ENCODE results near the gene DLG2.

GRCh38 chr11:84034484-84034883 is 1592.7 kb downstream of the DLG2 start:
- TF ChIP-seq REST (IDR thresholded peaks at IDR 0.05; ENCODE audit: borderline replicate concordance): no peak
- TF ChIP-seq REST (CRISPR knock-in tag; IDR thresholded peaks at IDR 0.05; ENCODE audit: low read depth): no peak
- no peak for TF ChIP-seq CTCF (IDR thresholded peaks at IDR 0.05 in 2 of 3, conservative IDR thresholded peaks at IDR 0.05 in 1 of 3; ENCODE audit: insufficient read depth in 2 of 3, low read depth in 1 of 3, low read length in 3 of 3)
- TF ChIP-seq ZNF644 (tag; IDR thresholded peaks at IDR 0.05; ENCODE audit: low read depth): no peak
- TF ChIP-seq ZNF175 (CRISPR knock-in tag; IDR thresholded peaks at IDR 0.05; ENCODE audit: low read depth): no peak
- TF ChIP-seq ARID2 (IDR thresholded peaks at IDR 0.05): no peak
- TF ChIP-seq HOMEZ (CRISPR knock-in tag; IDR thresholded peaks at IDR 0.05): no peak
- TF ChIP-seq IRF1 (CRISPR knock-in tag; IDR thresholded peaks at IDR 0.05; ENCODE audit: borderline replicate concordance): no peak
- TF ChIP-seq FUS (optimal IDR thresholded peaks at IDR 0.05; ENCODE audit: low read depth, low read length): no peak
- TF ChIP-seq SPI1 (IDR thresholded peaks at IDR 0.05; ENCODE audit: borderline replicate concordance, low read depth, low read length): no peak
- no peak for TF ChIP-seq CBX5 (IDR thresholded peaks at IDR 0.05; ENCODE audit: borderline replicate concordance, low read depth)
- no peak for TF ChIP-seq DIDO1 (tag; IDR thresholded peaks at IDR 0.05; ENCODE audit: low read depth)

All from K562 (cell line).